Tibial nerve (tissue), 4 donors: ENCODE results near the gene COX6B1. TPM values are rescaled to one million over a fixed set of nuclear protein-coding genes. Genes with fewer than 3 reads are reported as not detected.

ENCODE experiments used
- DNase-seq, 2 donors: peaks; one replicate each; pipeline ENCODE4 v3.0.0-alpha.2; 2019; ENCODE audit warnings: low spot score in 2 of 2
- H3K27ac ChIP-seq, 4 donors: fragments of 200-600 bp; sonication (generic) in 3 of 4; one replicate each; pipeline ENCODE4 v1.5.1; 2017 to 2019; ENCODE audit warnings: mild to moderate bottlenecking in 1 of 4
- H3K27me3 ChIP-seq, 2 donors: fragments of 200-600 bp; sonication (generic) in 1 of 2; one replicate each; pipeline versions ENCODE4 v1.5.1 to v1.6.0; 2017 to 2019
- H3K36me3 ChIP-seq, 3 donors: fragments of 200-600 bp; sonication (generic); one replicate each; pipeline ENCODE4 v1.5.1; 2018 to 2019
- H3K4me1 ChIP-seq, 4 donors: fragments of 200-600 bp; sonication (generic) in 3 of 4; one replicate each; pipeline ENCODE4 v1.5.1; 2017 to 2019
- H3K4me3 ChIP-seq, 4 donors: fragments of 200-600 bp; sonication (generic) in 3 of 4; one replicate each; pipeline ENCODE4 v1.5.1; 2017 to 2019; ENCODE audit warnings: mild to moderate bottlenecking in 1 of 4, moderate library complexity in 1 of 4
- H3K9me3 ChIP-seq, 4 donors: fragments of 200-600 bp; sonication (generic) in 3 of 4; one replicate each; pipeline ENCODE4 v1.5.1; 2017 to 2019
- CTCF ChIP-seq, 5 experiments: fragments of 200-600 bp in 3 of 5; fragments of 450-650 bp in 2 of 5; sonication (generic) in 3 of 5; IDR thresholded peaks; one replicate each; pipeline ENCODE4 v1.5.1; 2016 to 2019; ENCODE audit warnings: antibody characterized with exemption in 5 of 5, mild to moderate bottlenecking in 3 of 5, moderate library complexity in 2 of 5
- EP300 ChIP-seq, 2 donors: sonication (generic); formaldehyde crosslinking; IDR thresholded peaks; one replicate each; pipeline ENCODE4 v1.6.1; 2017; ENCODE audit warnings: antibody characterized with exemption in 2 of 2, mild to moderate bottlenecking in 1 of 2
- POLR2A ChIP-seq, 2 donors: fragments of 450-650 bp; IDR thresholded peaks; one replicate each; pipeline ENCODE4 v1.6.1; 2017; ENCODE audit warnings: antibody characterized with exemption in 2 of 2, mild to moderate bottlenecking in 2 of 2, moderate library complexity in 2 of 2
- WGBS, 2 donors: methylation state at CpG; one replicate each; pipeline ENCODE4 v1.1.5; 2018; 5-methylcytosine and 5-hydroxymethylcytosine counted together
- total RNA-seq, 4 donors: library from RNA; depleted of rRNA; stranded (reverse); fragments of >200 nt; gene quantifications; one replicate each; pipeline ENCODE4 v1.1.0, GENCODE V29; 2016

The COX6B1 gene
- total RNA-seq, 4 donors from 2014 or later, result 293 to 338 (median 316) TPM

- peak overlapping the region in 1 of 4 donors; percentile 15 for H3K27ac ChIP-seq
- peaks cover 0 to 20% (median 0%) of the 10 kb centered on the region in 4 donors for H3K9me3 ChIP-seq
- DNase-seq, result no peak
- H3K36me3 ChIP-seq, result peaks cover 0 to 3% (median 0%) of the 10 kb centered on the region in 3 donors
- TF ChIP-seq POLR2A (IDR thresholded peaks at IDR 0.05) (no peak), CTCF (IDR thresholded peaks at IDR 0.05) (no peak), EP300 (IDR thresholded peaks at IDR 0.05) (no peak)
- no peak overlapping the region for H3K4me3 ChIP-seq
- H3K4me1 ChIP-seq, result peaks cover 0 to 15% (median 7%) of the 10 kb centered on the region in 4 donors
- 53 to 85% methylated on average over 4 to 5 of the region's 6 CpGs for WGBS, 2 donors
- no peaks in the 10 kb centered on the region for H3K27me3 ChIP-seq
Observed at GRCh38 chr19:35609851-35610353, 38.2 kb upstream of the COX6B1 start.

- H3K4me3 ChIP-seq, result peak overlapping the region; percentile 51 to 91 (median 81)
- no peak for DNase-seq
- WGBS, 2 donors, result 38 to 44% methylated on average over 9 of the region's 9 CpGs
- H3K9me3 ChIP-seq, result peaks cover 0 to 15% (median 0%) of the 10 kb centered on the region in 4 donors
- no peaks in the 10 kb centered on the region for H3K27me3 ChIP-seq
- peak overlapping the region; percentile 61 to 89 (median 76) for H3K27ac ChIP-seq
- H3K36me3 ChIP-seq, result peaks cover 0 to 25% (median 0%) of the 10 kb centered on the region in 3 donors
- TF ChIP-seq EP300 (IDR thresholded peaks at IDR 0.05) (no peak), CTCF (IDR thresholded peaks at IDR 0.05) (no peak), POLR2A (IDR thresholded peaks at IDR 0.05) (no peak)
- H3K4me1 ChIP-seq, result peaks cover 0 to 15% (median 7%) of the 10 kb centered on the region in 4 donors
Observed at GRCh38 chr19:35612224-35612558, 35.9 kb upstream of the COX6B1 start.

GRCh38 chr19:35612559-35613321, 35.4 kb upstream of the COX6B1 start, which contains the start of gene HAUS5:
HAUS5 (plus strand) TSS chr19:35612735; CDS start chr19:35612795, 60 bp downstream.
- H3K27me3 ChIP-seq, result no peaks in the 10 kb centered on the region
- H3K27ac ChIP-seq, result peak within 1 kb of the TSS; percentile 61 to 89 (median 76)
- TF ChIP-seq POLR2A (IDR thresholded peaks at IDR 0.05) (peak in 1 of 2 donors; percentile 49), CTCF (IDR thresholded peaks at IDR 0.05) (peak in 1 of 5 experiments; percentile 47), EP300 (IDR thresholded peaks at IDR 0.05) (peak; percentile 40 to 86)
- H3K36me3 ChIP-seq, result peaks cover 0 to 30% (median 0%) of the 10 kb centered on the region in 3 donors
- H3K4me1 ChIP-seq, result peaks cover 0 to 15% (median 7%) of the 10 kb centered on the region in 4 donors
- peak; percentile 95 to 96 for DNase-seq
- 0 to 2% methylated on average over 13 to 22 of the region's 47 CpGs for WGBS, 2 donors
- H3K4me3 ChIP-seq, result peak within 1 kb of the TSS; percentile 51 to 91 (median 81)
- H3K9me3 ChIP-seq, result peaks cover 0 to 9% (median 0%) of the 10 kb centered on the region in 4 donors

GRCh38 chr19:35613574-35613973, 34.5 kb upstream of the COX6B1 start:
- Histone ChIP-seq H3K4me1 (peaks cover 0 to 15% (median 7%) of the 10 kb centered on the region in 4 donors), H3K4me3 (no peak overlapping the region), H3K36me3 (peaks cover 0 to 39% (median 0%) of the 10 kb centered on the region in 3 donors), H3K9me3 (peaks cover 0 to under 1% (median 0%) of the 10 kb centered on the region in 4 donors), H3K27ac (no peak overlapping the region), H3K27me3 (no peaks in the 10 kb centered on the region)
- no peak for DNase-seq
- WGBS, 2 donors, result 90 to 93% methylated on average over 1 of the region's 1 CpG
- TF ChIP-seq POLR2A (IDR thresholded peaks at IDR 0.05), result no peak
- TF ChIP-seq EP300 (IDR thresholded peaks at IDR 0.05), result no peak
- no peak for TF ChIP-seq CTCF (IDR thresholded peaks at IDR 0.05)

- 92 to 94% methylated on average over 16 to 17 of the region's 17 CpGs for WGBS, 2 donors
- no peak for DNase-seq
- Histone ChIP-seq H3K27ac (no peak overlapping the region), H3K4me1 (peaks cover 0 to 15% (median 7%) of the 10 kb centered on the region in 4 donors), H3K9me3 (no peaks in the 10 kb centered on the region), H3K4me3 (no peak overlapping the region), H3K36me3 (peaks cover 0 to 53% (median 0%) of the 10 kb centered on the region in 3 donors), H3K27me3 (no peaks in the 10 kb centered on the region)
- TF ChIP-seq CTCF (IDR thresholded peaks at IDR 0.05) (no peak), POLR2A (IDR thresholded peaks at IDR 0.05) (no peak), EP300 (IDR thresholded peaks at IDR 0.05) (no peak)
Observed at GRCh38 chr19:35615036-35615435, 33.1 kb upstream of the COX6B1 start.
